DMS79 treated with DMSO at 0.1 percent for 48 hours (cell line): ENCODE data around the gene STXBP6.
A peak's percentile ranks its signal among the peaks of the same experiment; 100 is the strongest.

Experiments
- DNase-seq: peaks from one replicate; lab custom pipeline; 2025; lab: John Stamatoyannopoulos, UW

The STXBP6 gene

GRCh38 chr14:25052385-25052784 is 2.4 kb upstream of the STXBP6 start:
- no peak for DNase-seq

GRCh38 chr14:25050269-25051150 is 563 bp upstream of the STXBP6 start:
- peak; percentile 97 for DNase-seq

GRCh38 chr14:25049093-25049567 is 817 bp downstream of the STXBP6 start:
- peak; percentile 70 for DNase-seq

- DNase-seq, result peak; percentile 88
These were observed 1.6 kb downstream of the STXBP6 start for GRCh38 chr14:25048170-25049016.

- DNase-seq, result peak; percentile 44
These were observed 3.5 kb downstream of the STXBP6 start for GRCh38 chr14:25046301-25046943.

- DNase-seq, result no peak
These were observed 5.7 kb downstream of the STXBP6 start for GRCh38 chr14:25044106-25044698.

- DNase-seq, result peak; percentile 91
These were observed 7.3 kb downstream of the STXBP6 start for GRCh38 chr14:25042362-25043299.

- DNase-seq, result peak; percentile 100
These were observed 8.0 kb downstream of the STXBP6 start for GRCh38 chr14:25041898-25042297.

GRCh38 chr14:25041484-25041883 is 8.5 kb downstream of the STXBP6 start:
- DNase-seq, result peak; percentile 100

GRCh38 chr14:25039933-25040332 is 10.0 kb downstream of the STXBP6 start:
- DNase-seq, result no peak

- DNase-seq, result no peak
These were observed 11.8 kb downstream of the STXBP6 start for GRCh38 chr14:25038044-25038668.

- DNase-seq, result no peak
These were observed 12.9 kb downstream of the STXBP6 start for GRCh38 chr14:25037032-25037431.

GRCh38 chr14:25034803-25035681 is 14.9 kb downstream of the STXBP6 start:
- no peak for DNase-seq

- no peak for DNase-seq
These were observed 16.6 kb downstream of the STXBP6 start for GRCh38 chr14:25033358-25033757.

GRCh38 chr14:25032092-25032784 is 17.7 kb downstream of the STXBP6 start:
- no peak for DNase-seq

- no peak for DNase-seq
These were observed 23.3 kb downstream of the STXBP6 start for GRCh38 chr14:25026476-25027137.

GRCh38 chr14:25019892-25020291 is 30.1 kb downstream of the STXBP6 start:
- DNase-seq, result no peak

GRCh38 chr14:25017562-25017961 is 32.4 kb downstream of the STXBP6 start:
- DNase-seq, result peak; percentile 77
